ENCODE measurements around the gene SH3RF3. TPM values are rescaled to one million over a fixed set of nuclear protein-coding genes. Genes with fewer than 3 reads are reported as not detected.

The SH3RF3 gene
- polyA plus RNA-seq, 1 of the 3 experiments (the other 2 are of a cell fraction) = 1.9 TPM

DNA sequence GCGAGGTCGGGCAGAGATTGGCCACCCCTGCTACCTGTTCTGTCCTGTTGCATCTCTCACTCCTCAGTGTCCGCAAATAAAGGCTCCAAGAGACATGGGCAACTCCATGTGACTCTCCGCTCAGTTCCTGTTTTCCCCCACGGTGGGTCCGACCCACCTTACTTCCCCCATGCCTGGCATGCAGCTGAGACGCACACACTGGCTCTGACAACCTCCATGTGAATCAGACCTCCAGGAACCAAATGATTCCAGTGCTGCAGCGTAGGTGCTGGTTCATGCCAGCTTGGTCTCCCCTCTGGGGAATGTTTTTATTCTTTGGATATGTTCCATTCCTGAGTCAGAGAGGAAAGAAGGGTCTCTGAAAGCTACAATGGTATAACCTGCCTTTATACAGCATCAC is 221.5 kb downstream of the SH3RF3 start:
- Histone ChIP-seq H3K27ac (ENCODE audit: low read depth in 2 of 2, low read length in 1 of 2) (peak overlapping the region; percentile 47 to 54; a peak in 3 of 4 replicates), H3K79me2 (ENCODE audit: insufficient read depth) (no peaks in the 10 kb centered on the region), H3K9ac (no peak overlapping the region), H3F3A (replicated peaks; ENCODE audit: insufficient read depth) (peaks cover 16% of the 10 kb centered on the region), H2AFZ (ENCODE audit: low read depth) (no peak overlapping the region), H3K4me3 (ENCODE audit: low read depth in 2 of 2, low read length in 1 of 2) (no peak overlapping the region), H3K9me2 (no peaks in the 10 kb centered on the region), H3K4me2 (peak overlapping the region; percentile 29; the same call in 1 of the 2 replicates), H4K20me1 (ENCODE audit: insufficient read depth) (no peaks in the 10 kb centered on the region), H3K36me3 (replicated peaks in 1 of 2; ENCODE audit: control insufficient read depth in 1 of 2, insufficient read depth in 2 of 2, low read length in 1 of 2) (no peaks in the 10 kb centered on the region), H3K9me3 (no peaks in the 10 kb centered on the region), H3K4me1 (ENCODE audit: control insufficient read depth in 1 of 2, insufficient read depth in 2 of 2, low read depth in 1 of 2, low read length in 1 of 2) (peaks cover 27 to 28% of the 10 kb centered on the region in 2 experiments), H3K27me3 (ENCODE audit: insufficient read depth) (no peaks in the 10 kb centered on the region)
- ChIA-PET CTCF (no interaction called here), POLR2A (no interaction called here)
- TF ChIP-seq IRF3 (IDR thresholded peaks at IDR 0.05; ENCODE audit: low read depth, low read length) (no peak), MXI1 (IDR thresholded peaks at IDR 0.05; ENCODE audit: low read depth, low read length) (no peak), REST (IDR thresholded peaks at IDR 0.05; ENCODE audit: low read depth, low read length) (no peak), ZBTB33 (IDR thresholded peaks at IDR 0.05; ENCODE audit: borderline replicate concordance, low read depth) (no peak), RCOR1 (IDR thresholded peaks at IDR 0.05; ENCODE audit: low read length) (no peak), NRF1 (IDR thresholded peaks at IDR 0.05; ENCODE audit: low read depth, low read length) (no peak), ELF1 (IDR thresholded peaks at IDR 0.05) (no peak), GABPA (IDR thresholded peaks at IDR 0.05; ENCODE audit: low read depth) (no peak), GATA2 (CRISPR knock-in tag; IDR thresholded peaks at IDR 0.05) (no peak), POLR2AphosphoS5 (IDR thresholded peaks at IDR 0.05; ENCODE audit: low read depth, low read length) (no peak), EP300 (IDR thresholded peaks at IDR 0.05; ENCODE audit: borderline replicate concordance in 1 of 2, low read depth in 1 of 2, low read length in 1 of 2) (no peak), SMC3 (IDR thresholded peaks at IDR 0.05; ENCODE audit: low read depth, low read length) (no peak), RFX5 (IDR thresholded peaks at IDR 0.05; ENCODE audit: low read length) (no peak), MEF2A (IDR thresholded peaks at IDR 0.05; ENCODE audit: borderline replicate concordance, low read depth) (no peak)
- TF ChIP-seq, protein P1, sequence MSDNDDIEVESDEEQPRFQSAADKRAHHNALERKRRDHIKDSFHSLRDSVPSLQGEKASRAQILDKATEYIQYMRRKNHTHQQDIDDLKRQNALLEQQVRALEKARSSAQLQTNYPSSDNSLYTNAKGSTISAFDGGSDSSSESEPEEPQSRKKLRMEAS (IDR thresholded peaks at IDR 0.05; ENCODE audit: low read depth) = no peak
- TF ChIP-seq, protein P2, sequence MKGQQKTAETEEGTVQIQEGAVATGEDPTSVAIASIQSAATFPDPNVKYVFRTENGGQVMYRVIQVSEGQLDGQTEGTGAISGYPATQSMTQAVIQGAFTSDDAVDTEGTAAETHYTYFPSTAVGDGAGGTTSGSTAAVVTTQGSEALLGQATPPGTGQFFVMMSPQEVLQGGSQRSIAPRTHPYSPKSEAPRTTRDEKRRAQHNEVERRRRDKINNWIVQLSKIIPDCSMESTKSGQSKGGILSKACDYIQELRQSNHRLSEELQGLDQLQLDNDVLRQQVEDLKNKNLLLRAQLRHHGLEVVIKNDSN (IDR thresholded peaks at IDR 0.05; ENCODE audit: borderline replicate concordance, low read depth) = no peak
- TF ChIP-seq, protein P3, sequence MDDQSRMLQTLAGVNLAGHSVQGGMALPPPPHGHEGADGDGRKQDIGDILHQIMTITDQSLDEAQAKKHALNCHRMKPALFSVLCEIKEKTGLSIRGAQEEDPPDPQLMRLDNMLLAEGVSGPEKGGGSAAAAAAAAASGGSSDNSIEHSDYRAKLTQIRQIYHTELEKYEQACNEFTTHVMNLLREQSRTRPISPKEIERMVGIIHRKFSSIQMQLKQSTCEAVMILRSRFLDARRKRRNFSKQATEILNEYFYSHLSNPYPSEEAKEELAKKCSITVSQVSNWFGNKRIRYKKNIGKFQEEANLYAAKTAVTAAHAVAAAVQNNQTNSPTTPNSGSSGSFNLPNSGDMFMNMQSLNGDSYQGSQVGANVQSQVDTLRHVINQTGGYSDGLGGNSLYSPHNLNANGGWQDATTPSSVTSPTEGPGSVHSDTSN (IDR thresholded peaks at IDR 0.05) = no peak
- WGBS (ENCODE audit: low lambda C conversion rate) = 85% methylated on average over 8 of the region's 8 CpGs
- no peak for DNase-seq

Measured in SK-N-SH (cell line).